Stimulated activated CD4-positive, alpha-beta T cell treated with anti-CD3 and anti-CD28 coated beads, Interleukin-15, amount 100 ng/mL, for 48 hours (primary cell): ENCODE data around the gene RTN1.

Experiments
- DNase-seq, 2 donors: peaks; one replicate each; pipeline ENCODE4 v3.0.0-alpha.2; 2020; ENCODE audit warnings: low read depth in 2 of 2

Gene RTN1

GRCh38 chr14:59803052-59803540 is 67.5 kb downstream of the RTN1 start:
- no peak for DNase-seq

GRCh38 chr14:59788176-59788575 is 82.4 kb downstream of the RTN1 start:
- no peak for DNase-seq

GRCh38 chr14:59787045-59787674 is 83.4 kb downstream of the RTN1 start:
- no peak for DNase-seq

GRCh38 chr14:59785629-59786028 is 84.9 kb downstream of the RTN1 start:
- DNase-seq: no peak

- DNase-seq: no peak
These were observed 87.8 kb downstream of the RTN1 start for GRCh38 chr14:59782760-59783159.

GRCh38 chr14:59777006-59777579 is 93.5 kb downstream of the RTN1 start:
- no peak for DNase-seq

- DNase-seq: no peak
These were observed 94.1 kb downstream of the RTN1 start for GRCh38 chr14:59776468-59776867.

- DNase-seq: no peak
These were observed 98.3 kb downstream of the RTN1 start for GRCh38 chr14:59772233-59772632.

- no peak for DNase-seq
These were observed 99.0 kb downstream of the RTN1 start for GRCh38 chr14:59771577-59771976.

- no peak for DNase-seq
These were observed 101.0 kb downstream of the RTN1 start for GRCh38 chr14:59769586-59769985.

- no peak for DNase-seq
These were observed 101.7 kb downstream of the RTN1 start for GRCh38 chr14:59768855-59769375.

- no peak for DNase-seq
These were observed 108.7 kb downstream of the RTN1 start for GRCh38 chr14:59761851-59762250.

- DNase-seq: no peak
These were observed 115.0 kb downstream of the RTN1 start for GRCh38 chr14:59755409-59756135.

GRCh38 chr14:59754256-59754655 is 116.3 kb downstream of the RTN1 start:
- DNase-seq: no peak

- DNase-seq: no peak
These were observed 117.1 kb downstream of the RTN1 start for GRCh38 chr14:59753512-59753911.

GRCh38 chr14:59751578-59751977 is 119.0 kb downstream of the RTN1 start:
- DNase-seq: no peak

- DNase-seq: no peak
These were observed 130.8 kb downstream of the RTN1 start for GRCh38 chr14:59739794-59740193.

GRCh38 chr14:59728304-59728703 is 142.3 kb downstream of the RTN1 start:
- no peak for DNase-seq

GRCh38 chr14:59727073-59727661 is 143.4 kb downstream of the RTN1 start:
- no peak for DNase-seq

- no peak for DNase-seq
These were observed 159.5 kb downstream of the RTN1 start for GRCh38 chr14:59711080-59711479.

- no peak for DNase-seq
These were observed 162.6 kb downstream of the RTN1 start for GRCh38 chr14:59707778-59708561.

GRCh38 chr14:59705866-59706265 is 164.7 kb downstream of the RTN1 start:
- DNase-seq: no peak
